ENCODE results near the gene FOXO3. TPM values are rescaled to one million over a fixed set of nuclear protein-coding genes. Genes with fewer than 3 reads are reported as not detected.

FOXO3 gene
- total RNA-seq, 1 donor from 2014 or later: 45.2 TPM

DNA sequence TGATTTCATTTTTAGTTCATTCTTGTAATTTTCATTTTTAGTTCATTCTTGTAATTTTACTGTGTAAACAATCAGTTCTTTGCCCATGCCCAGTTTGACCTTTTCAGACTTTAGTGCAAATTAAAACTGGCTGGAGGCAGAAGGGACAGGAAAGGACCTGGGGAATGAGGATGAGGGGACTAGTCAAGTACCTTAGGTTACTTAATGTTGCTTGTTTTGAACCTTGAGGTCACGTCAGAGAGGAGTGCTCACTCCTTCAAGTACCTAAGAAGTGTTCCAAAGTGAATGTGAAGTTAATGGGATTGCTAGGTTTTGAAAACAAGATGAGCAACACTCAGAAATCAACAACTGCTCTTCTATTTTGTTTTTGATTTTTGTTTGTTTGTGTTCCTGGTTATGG, 82.5 kb downstream of the FOXO3 start:
- H3K4me3 Mint-ChIP-seq (ENCODE audit: low read depth): no peak overlapping the region
- H3K27ac Mint-ChIP-seq: peak overlapping the region; percentile 46
- TF ChIP-seq, protein P1, sequence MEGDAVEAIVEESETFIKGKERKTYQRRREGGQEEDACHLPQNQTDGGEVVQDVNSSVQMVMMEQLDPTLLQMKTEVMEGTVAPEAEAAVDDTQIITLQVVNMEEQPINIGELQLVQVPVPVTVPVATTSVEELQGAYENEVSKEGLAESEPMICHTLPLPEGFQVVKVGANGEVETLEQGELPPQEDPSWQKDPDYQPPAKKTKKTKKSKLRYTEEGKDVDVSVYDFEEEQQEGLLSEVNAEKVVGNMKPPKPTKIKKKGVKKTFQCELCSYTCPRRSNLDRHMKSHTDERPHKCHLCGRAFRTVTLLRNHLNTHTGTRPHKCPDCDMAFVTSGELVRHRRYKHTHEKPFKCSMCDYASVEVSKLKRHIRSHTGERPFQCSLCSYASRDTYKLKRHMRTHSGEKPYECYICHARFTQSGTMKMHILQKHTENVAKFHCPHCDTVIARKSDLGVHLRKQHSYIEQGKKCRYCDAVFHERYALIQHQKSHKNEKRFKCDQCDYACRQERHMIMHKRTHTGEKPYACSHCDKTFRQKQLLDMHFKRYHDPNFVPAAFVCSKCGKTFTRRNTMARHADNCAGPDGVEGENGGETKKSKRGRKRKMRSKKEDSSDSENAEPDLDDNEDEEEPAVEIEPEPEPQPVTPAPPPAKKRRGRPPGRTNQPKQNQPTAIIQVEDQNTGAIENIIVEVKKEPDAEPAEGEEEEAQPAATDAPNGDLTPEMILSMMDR (IDR thresholded peaks at IDR 0.05; ENCODE audit: unreplicated experiment): no peak
- no peak for DNase-seq (ENCODE audit: low spot score, unreplicated experiment)
- no peaks in the 10 kb centered on the region for H3K27me3 Mint-ChIP-seq
- H3K4me1 Mint-ChIP-seq (ENCODE audit: low read depth): peaks cover 27% of the 10 kb centered on the region
- no peaks in the 10 kb centered on the region for H3K9me3 Mint-ChIP-seq (ENCODE audit: low read depth)
- H3K36me3 Mint-ChIP-seq (ENCODE audit: insufficient read depth): peaks cover 4% of the 10 kb centered on the region

DNA sequence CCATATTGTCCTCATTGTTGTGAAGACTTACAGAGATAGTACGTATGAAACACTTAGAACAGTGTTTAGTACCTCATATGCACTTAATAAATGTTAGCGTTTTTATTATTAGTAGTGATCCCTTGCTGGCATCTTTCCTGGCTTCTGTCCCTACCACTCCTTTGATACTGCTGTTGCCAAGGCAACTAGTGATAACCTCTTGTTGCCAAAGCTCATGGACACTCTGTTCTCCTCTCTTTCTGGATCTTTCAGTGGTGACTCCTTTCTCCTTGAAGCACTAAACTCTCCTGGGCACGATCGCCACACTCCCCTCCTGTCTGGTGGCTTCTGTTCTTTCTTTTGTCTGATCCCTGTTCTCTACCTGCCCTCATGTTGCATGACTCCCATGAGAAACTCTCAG, 83.5 kb downstream of the FOXO3 start:
- no peak for DNase-seq (ENCODE audit: low spot score, unreplicated experiment)
- TF ChIP-seq, protein P1 (IDR thresholded peaks at IDR 0.05; ENCODE audit: unreplicated experiment): no peak
- Mint-ChIP-seq H3K9me3 (ENCODE audit: low read depth) (no peaks in the 10 kb centered on the region), H3K36me3 (ENCODE audit: insufficient read depth) (peaks cover 4% of the 10 kb centered on the region), H3K27me3 (no peaks in the 10 kb centered on the region), H3K4me1 (ENCODE audit: low read depth) (peaks cover 27% of the 10 kb centered on the region), H3K27ac (no peak overlapping the region), H3K4me3 (ENCODE audit: low read depth) (no peak overlapping the region)

DNA sequence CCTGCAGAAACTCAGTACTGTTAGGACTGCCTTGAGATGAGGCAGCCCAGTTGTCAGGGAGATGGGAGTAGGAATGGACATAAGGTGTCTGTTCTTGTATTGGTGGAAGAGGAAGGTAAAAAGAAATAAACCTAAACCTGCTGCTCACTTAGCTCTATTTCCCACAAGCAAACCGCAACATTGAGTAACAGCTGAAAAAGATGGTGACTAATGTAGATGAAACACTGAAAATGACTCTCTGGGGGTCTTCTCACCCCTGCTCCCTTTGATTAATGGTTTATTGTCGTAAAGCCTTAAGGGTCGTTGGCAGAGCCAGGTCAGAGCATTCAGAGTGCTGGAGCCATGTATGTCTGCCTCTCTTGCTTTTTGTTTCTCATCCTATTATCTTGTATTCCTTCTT, 87.5 kb downstream of the FOXO3 start:
- Mint-ChIP-seq H3K36me3 (ENCODE audit: insufficient read depth) (peaks cover 4% of the 10 kb centered on the region), H3K4me3 (ENCODE audit: low read depth) (no peak overlapping the region), H3K27ac (peak overlapping the region; percentile 68), H3K9me3 (ENCODE audit: low read depth) (no peaks in the 10 kb centered on the region), H3K4me1 (ENCODE audit: low read depth) (peaks cover 37% of the 10 kb centered on the region), H3K27me3 (no peaks in the 10 kb centered on the region)
- no peak for DNase-seq (ENCODE audit: low spot score, unreplicated experiment)
- TF ChIP-seq, protein P1 (IDR thresholded peaks at IDR 0.05; ENCODE audit: unreplicated experiment): no peak

DNA sequence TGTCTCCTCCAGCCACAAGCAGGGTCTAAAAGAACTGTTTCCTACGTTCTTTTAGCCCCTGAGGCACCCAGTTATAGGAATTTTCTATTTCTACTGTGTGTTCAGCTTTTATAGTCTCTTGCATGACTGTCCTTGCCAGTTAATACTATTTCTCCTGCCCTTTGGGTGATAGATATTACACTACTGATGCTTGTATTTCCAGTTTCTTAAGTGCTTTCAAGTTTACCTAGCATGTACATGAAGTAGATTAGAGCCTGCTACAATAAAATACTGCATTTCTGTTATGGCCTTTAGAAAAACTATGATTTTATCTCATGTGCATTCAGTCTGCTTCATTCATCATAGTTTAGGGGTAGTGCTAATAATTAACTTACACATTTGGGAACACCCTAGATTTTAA, 89.6 kb downstream of the FOXO3 start:
- TF ChIP-seq, protein P1 (IDR thresholded peaks at IDR 0.05; ENCODE audit: unreplicated experiment): no peak
- no peak overlapping the region for H3K4me3 Mint-ChIP-seq (ENCODE audit: low read depth)
- no peak overlapping the region for H3K27ac Mint-ChIP-seq
- H3K4me1 Mint-ChIP-seq (ENCODE audit: low read depth): peaks cover 37% of the 10 kb centered on the region
- H3K27me3 Mint-ChIP-seq: no peaks in the 10 kb centered on the region
- H3K9me3 Mint-ChIP-seq (ENCODE audit: low read depth): no peaks in the 10 kb centered on the region
- no peaks in the 10 kb centered on the region for H3K36me3 Mint-ChIP-seq (ENCODE audit: insufficient read depth)
- DNase-seq (ENCODE audit: low spot score, unreplicated experiment): no peak

DNA sequence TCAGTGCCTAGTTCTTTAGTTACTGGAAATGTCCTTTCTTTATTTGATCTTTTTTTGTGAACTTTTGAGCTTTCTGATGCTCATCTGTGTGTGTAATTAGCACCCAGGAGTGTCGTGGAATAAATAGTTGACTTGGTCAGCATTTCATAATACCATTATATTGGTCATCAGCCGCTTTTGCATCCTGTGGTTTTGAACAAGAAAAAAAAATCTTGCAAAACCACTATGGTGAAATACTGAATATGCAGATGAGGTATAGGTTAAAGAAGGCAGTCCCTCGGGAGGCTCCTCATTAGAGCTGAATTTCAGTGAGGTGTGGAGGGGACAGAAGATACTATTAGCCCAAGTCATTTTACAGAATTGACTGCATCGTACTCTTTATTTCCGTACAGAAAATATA, 90.1 kb downstream of the FOXO3 start:
- H3K27me3 Mint-ChIP-seq: no peaks in the 10 kb centered on the region
- H3K9me3 Mint-ChIP-seq (ENCODE audit: low read depth): no peaks in the 10 kb centered on the region
- H3K27ac Mint-ChIP-seq: no peak overlapping the region
- TF ChIP-seq, protein P1 (IDR thresholded peaks at IDR 0.05; ENCODE audit: unreplicated experiment): no peak
- no peaks in the 10 kb centered on the region for H3K36me3 Mint-ChIP-seq (ENCODE audit: insufficient read depth)
- no peak overlapping the region for H3K4me3 Mint-ChIP-seq (ENCODE audit: low read depth)
- DNase-seq (ENCODE audit: low spot score, unreplicated experiment): no peak
- peaks cover 39% of the 10 kb centered on the region for H3K4me1 Mint-ChIP-seq (ENCODE audit: low read depth)

Measured in progenitor cell of endocrine pancreas (in vitro differentiated cells).